WI38 (cell line): Measurements from ENCODE around the gene SLC25A40.

Source experiments
- H3K4me3 ChIP-seq: 2 replicates; pipeline ENCODE4 v1.5.1; 2011; ENCODE audit warnings: low read depth, mild to moderate bottlenecking, control low read depth, low read length
- TF ChIP-seq, protein P1 (sequence below): IDR thresholded peaks from 2 replicates; pipeline ENCODE4 v1.5.1; 2012; ENCODE audit warnings: low read depth, mild to moderate bottlenecking, control low read depth, low read length

SLC25A40 gene

GRCh38 chr7:87899255-87899654, 23.1 kb upstream of the SLC25A40 start:
- TF ChIP-seq, protein P1, sequence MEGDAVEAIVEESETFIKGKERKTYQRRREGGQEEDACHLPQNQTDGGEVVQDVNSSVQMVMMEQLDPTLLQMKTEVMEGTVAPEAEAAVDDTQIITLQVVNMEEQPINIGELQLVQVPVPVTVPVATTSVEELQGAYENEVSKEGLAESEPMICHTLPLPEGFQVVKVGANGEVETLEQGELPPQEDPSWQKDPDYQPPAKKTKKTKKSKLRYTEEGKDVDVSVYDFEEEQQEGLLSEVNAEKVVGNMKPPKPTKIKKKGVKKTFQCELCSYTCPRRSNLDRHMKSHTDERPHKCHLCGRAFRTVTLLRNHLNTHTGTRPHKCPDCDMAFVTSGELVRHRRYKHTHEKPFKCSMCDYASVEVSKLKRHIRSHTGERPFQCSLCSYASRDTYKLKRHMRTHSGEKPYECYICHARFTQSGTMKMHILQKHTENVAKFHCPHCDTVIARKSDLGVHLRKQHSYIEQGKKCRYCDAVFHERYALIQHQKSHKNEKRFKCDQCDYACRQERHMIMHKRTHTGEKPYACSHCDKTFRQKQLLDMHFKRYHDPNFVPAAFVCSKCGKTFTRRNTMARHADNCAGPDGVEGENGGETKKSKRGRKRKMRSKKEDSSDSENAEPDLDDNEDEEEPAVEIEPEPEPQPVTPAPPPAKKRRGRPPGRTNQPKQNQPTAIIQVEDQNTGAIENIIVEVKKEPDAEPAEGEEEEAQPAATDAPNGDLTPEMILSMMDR: no peak
- no peak overlapping the region for H3K4me3 ChIP-seq

DNA sequence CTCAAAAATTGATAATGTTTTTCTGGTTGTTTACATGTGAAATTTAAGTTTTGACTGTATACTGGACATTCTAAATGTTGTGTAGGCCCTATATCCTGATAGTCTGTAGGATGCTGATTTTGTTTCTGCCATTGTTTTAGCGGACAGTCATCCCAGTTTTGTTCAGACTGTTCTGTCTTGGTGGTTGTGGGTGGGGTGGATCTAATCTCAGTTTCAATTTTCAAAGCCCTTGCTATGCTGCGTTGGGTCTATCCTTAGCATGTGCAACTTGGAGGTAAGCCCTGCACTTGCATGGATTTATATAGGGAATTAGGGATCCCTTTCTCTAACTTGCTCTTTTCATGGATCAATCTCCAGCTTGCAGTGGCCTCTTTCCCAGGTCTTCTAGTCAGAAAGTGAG, 19.2 kb upstream of the SLC25A40 start:
- H3K4me3 ChIP-seq: no peak overlapping the region
- TF ChIP-seq, protein P1: no peak

DNA sequence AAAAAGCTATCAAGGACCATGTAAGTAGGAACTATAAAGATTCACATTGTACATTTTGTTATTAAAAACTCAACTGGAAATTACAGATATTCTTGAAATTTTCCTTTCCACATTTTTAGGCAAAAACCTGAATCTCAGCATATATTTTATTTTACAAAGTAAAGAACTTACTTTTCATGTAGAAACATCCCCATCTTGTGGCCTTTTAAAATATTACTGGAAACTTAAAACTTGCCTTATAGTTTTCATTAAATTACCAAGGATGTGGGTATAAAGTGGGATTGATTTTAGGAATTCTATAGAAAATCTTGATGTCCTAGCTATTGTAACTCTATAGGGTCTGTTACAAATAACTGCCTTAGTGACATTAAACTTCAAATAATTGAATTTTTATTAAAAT, 10.7 kb upstream of the SLC25A40 start:
- H3K4me3 ChIP-seq: no peak overlapping the region
- TF ChIP-seq, protein P1: no peak

DNA sequence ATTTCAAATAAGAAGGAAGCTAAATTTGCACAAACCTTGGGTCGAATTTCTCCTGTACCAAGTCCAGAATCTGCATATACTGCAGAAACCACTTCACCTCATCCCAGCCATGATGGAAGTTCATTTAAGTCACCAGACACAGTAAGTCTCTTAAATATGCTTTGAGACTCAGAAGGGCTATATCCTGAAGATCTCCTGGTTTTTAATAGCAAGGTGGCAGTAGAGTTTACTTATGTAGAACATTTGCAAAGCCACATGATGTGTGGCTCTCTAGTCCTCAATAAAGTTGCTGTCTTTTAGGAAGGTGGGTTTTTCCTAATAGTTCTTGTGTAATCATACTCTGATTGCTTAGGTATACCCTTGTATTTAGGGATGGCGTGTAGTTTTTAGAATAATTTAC, 8.9 kb upstream of the SLC25A40 start:
- no peak overlapping the region for H3K4me3 ChIP-seq
- TF ChIP-seq, protein P1: no peak

- TF ChIP-seq, protein P1: no peak
These were observed 6.2 kb upstream of the SLC25A40 start for GRCh38 chr7:87882151-87882937.

GRCh38 chr7:87878208-87878735, 2.1 kb upstream of the SLC25A40 start:
- H3K4me3 ChIP-seq: peak overlapping the region; percentile 89
- TF ChIP-seq, protein P1: no peak

More at GRCh38 chr7:87882151-87882937, 6.2 kb upstream of the SLC25A40 start:
- H3K4me3 ChIP-seq: no peak overlapping the region

- peak overlapping the region; percentile 89 for H3K4me3 ChIP-seq
- TF ChIP-seq, protein P1: no peak
These were observed 1.3 kb upstream of the SLC25A40 start for GRCh38 chr7:87877366-87878040.
